Stimulated activated CD8-positive, alpha-beta memory T cell treated with anti-CD3 and anti-CD28 coated beads, Interleukin-12 subunit alpha, Interleukin-12 subunit beta, amount 100 ng/mL, for 24 hours (primary cell): ENCODE results near the gene AP1G2.
A peak's percentile ranks its signal among the peaks of the same experiment; 100 is the strongest.

ENCODE experiments used
- DNase-seq: peaks from one replicate; pipeline ENCODE4 v3.0.0-alpha.2; 2020; ENCODE audit errors: extremely low read depth

Gene AP1G2

GRCh38 chr14:23558346-23559009 lies 9.1 kb downstream of the AP1G2 start:
- no peak for DNase-seq

- no peak for DNase-seq
Measured at GRCh38 chr14:23557946-23558345, 9.6 kb downstream of the AP1G2 start.

GRCh38 chr14:23557521-23557920 lies 10.1 kb downstream of the AP1G2 start:
- no peak for DNase-seq

GRCh38 chr14:23556700-23557440 lies 10.7 kb downstream of the AP1G2 start:
- DNase-seq, result no peak

GRCh38 chr14:23555882-23556699 lies 11.5 kb downstream of the AP1G2 start, which contains the start of gene THTPA:
Gene THTPA, plus strand, starts transcription at chr14:23556271. Its CDS starts 487 bp downstream, at chr14:23556758.
- peak; percentile 90 for DNase-seq

GRCh38 chr14:23555533-23555881 lies 12.1 kb downstream of the AP1G2 start:
- no peak for DNase-seq

GRCh38 chr14:23551266-23552028 lies 16.1 kb downstream of the AP1G2 start, which contains the start of gene ZFHX2:
Gene ZFHX2, minus strand, starts transcription at chr14:23551765. Its CDS starts 16,440 bp downstream, at chr14:23535325.
- DNase-seq, result peak; percentile 58

GRCh38 chr14:23550812-23551265 lies 16.8 kb downstream of the AP1G2 start:
- no peak for DNase-seq

GRCh38 chr14:23550131-23550811 lies 17.3 kb downstream of the AP1G2 start:
- no peak for DNase-seq

- DNase-seq, result no peak
Measured at GRCh38 chr14:23548351-23549318, 19.0 kb downstream of the AP1G2 start.

GRCh38 chr14:23547924-23548323 lies 19.7 kb downstream of the AP1G2 start:
- DNase-seq, result no peak

GRCh38 chr14:23546450-23547035 lies 21.0 kb downstream of the AP1G2 start:
- DNase-seq, result no peak

GRCh38 chr14:23545740-23546365 lies 21.7 kb downstream of the AP1G2 start:
- no peak for DNase-seq

- DNase-seq, result no peak
Measured at GRCh38 chr14:23544511-23545447, 22.8 kb downstream of the AP1G2 start.

- DNase-seq, result no peak
Measured at GRCh38 chr14:23543403-23543802, 24.2 kb downstream of the AP1G2 start.

- no peak for DNase-seq
Measured at GRCh38 chr14:23542261-23542660, 25.3 kb downstream of the AP1G2 start.

GRCh38 chr14:23540141-23540469 lies 27.5 kb downstream of the AP1G2 start:
- no peak for DNase-seq
